IMR-90 (cell line): Measurements from ENCODE around the gene L3MBTL4. TPM values are rescaled to one million over a fixed set of nuclear protein-coding genes. Genes with fewer than 3 reads are reported as not detected.

Experiments
- ATAC-seq: fragments of 200-7000 bp; cut with Tn5 transposase; 2 replicates; pipeline ENCODE4 v1.9.1; 2020; ENCODE audit warnings: low read depth, mild to moderate bottlenecking, moderate library complexity
- BruUV-seq: library from RNA; stranded (reverse); fragments of 400-500 nt; replicated peaks from 2 replicates; lab custom pipeline; 2021; lab: Mats Ljungman, UMichigan
- CTCF ChIA-PET: fragments of 300-600 bp; formaldehyde crosslinking; extraction: SDS; loops from one replicate; lab custom pipeline; 2021; ENCODE audit warnings: antibody characterized with exemption; lab: Yijun Ruan, JAX
- POLR2A ChIA-PET: fragments of 300-600 bp; sonication (Branson Sonifier 250); formaldehyde crosslinking; loops from one replicate; lab custom pipeline; 2022; ENCODE audit warnings: antibody characterized with exemption; ENCODE audit not compliant: unreplicated experiment; lab: Charles Lee
- DNase-seq: peaks from one replicate; pipeline ENCODE4 v3.0.0; 2013
- H2AFZ ChIP-seq: replicated peaks from 2 replicates; pipeline ENCODE3; 2013; ENCODE audit warnings: low read length, mild to moderate bottlenecking; ENCODE audit not compliant: poor library complexity
- H2AK5ac ChIP-seq: 2 replicates; pipeline ENCODE4 v1.6.1; 2013; ENCODE audit warnings: low read depth, low read length, inconsistent platforms
- H2AK9ac ChIP-seq: replicated peaks from 2 replicates; pipeline ENCODE3; 2013; ENCODE audit warnings: mild to moderate bottlenecking, low read depth, low read length, moderate library complexity; ENCODE audit not compliant: poor library complexity
- H2BK120ac ChIP-seq: 2 replicates; pipeline ENCODE4 v1.6.1; 2013; ENCODE audit warnings: low read depth, low read length, inconsistent platforms
- H2BK15ac ChIP-seq: 3 replicates; pipeline ENCODE4 v1.6.1; 2013; ENCODE audit warnings: low read depth, low read length, inconsistent platforms
- H2BK20ac ChIP-seq: 2 replicates; pipeline ENCODE4 v1.6.1; 2013; ENCODE audit warnings: low read depth, mild to moderate bottlenecking, inconsistent platforms, low read length, moderate library complexity
- H2BK5ac ChIP-seq: 2 replicates; pipeline ENCODE4 v1.6.1; 2013; ENCODE audit warnings: mild to moderate bottlenecking, low read depth, low read length, inconsistent platforms; ENCODE audit not compliant: poor library complexity, severe bottlenecking
- H3K14ac ChIP-seq: replicated peaks from 2 replicates; pipeline ENCODE4 v1.6.1; 2013; ENCODE audit warnings: low read depth, low read length, inconsistent platforms
- H3K18ac ChIP-seq: 2 replicates; pipeline ENCODE4 v1.6.1; 2013; ENCODE audit warnings: low read depth, low read length, control low read depth
- H3K23ac ChIP-seq: 2 replicates; pipeline ENCODE4 v1.6.1; 2013; ENCODE audit warnings: low read depth, low read length, inconsistent platforms
- H3K27ac ChIP-seq: 2 replicates; pipeline ENCODE4 v1.5.1; 2013; ENCODE audit warnings: mild to moderate bottlenecking, control low read depth, low read length; ENCODE audit not compliant: insufficient read depth
- H3K27me3 ChIP-seq: 2 replicates; pipeline ENCODE4 v1.6.1; 2013; ENCODE audit warnings: low read length; ENCODE audit not compliant: control insufficient read depth, insufficient read depth
- H3K36me3 ChIP-seq: 2 replicates; pipeline ENCODE4 v1.6.1; 2013; ENCODE audit warnings: low read length, mixed read lengths; ENCODE audit not compliant: control insufficient read depth, insufficient read depth
- H3K4ac ChIP-seq: 2 replicates; pipeline ENCODE4 v1.6.1; 2013; ENCODE audit warnings: low read depth, low read length, inconsistent platforms
- H3K4me1 ChIP-seq: 2 replicates; pipeline ENCODE4 v1.6.1; 2013; ENCODE audit warnings: low read length, mixed read lengths; ENCODE audit not compliant: control insufficient read depth, insufficient read depth
- H3K4me2 ChIP-seq: 2 replicates; pipeline ENCODE4 v1.6.1; 2013; ENCODE audit warnings: low read depth, mild to moderate bottlenecking, control low read depth, low read length, moderate library complexity
- H3K4me3 ChIP-seq: 2 replicates; pipeline ENCODE4 v1.5.1; 2013; ENCODE audit warnings: low read depth, mild to moderate bottlenecking, control low read depth, low read length, moderate library complexity; ENCODE audit not compliant: insufficient read depth
- H3K56ac ChIP-seq: 2 replicates; pipeline ENCODE4 v1.6.1; 2013; ENCODE audit warnings: low read length, inconsistent platforms; ENCODE audit not compliant: insufficient read depth; ENCODE audit errors: extremely low read depth
- H3K79me1 ChIP-seq, 2 experiments: 2 replicates each; pipeline ENCODE4 v1.6.1; 2013; ENCODE audit warnings: low read length in 2 of 2, inconsistent platforms in 1 of 2, low read depth in 1 of 2
- H3K9ac ChIP-seq: 2 replicates; pipeline ENCODE4 v1.6.1; 2013; ENCODE audit warnings: low read depth, low read length, control low read depth
- H3K9me1 ChIP-seq: 2 replicates; pipeline ENCODE4 v1.6.1; 2013; ENCODE audit warnings: low read length, inconsistent platforms; ENCODE audit not compliant: insufficient read depth
- H3K9me3 ChIP-seq: 2 replicates; pipeline ENCODE4 v1.6.1; 2013; ENCODE audit warnings: low read length; ENCODE audit not compliant: control insufficient read depth, insufficient read depth
- H4K20me1 ChIP-seq: 2 replicates; pipeline ENCODE4 v1.6.1; 2013; ENCODE audit warnings: low read length, inconsistent platforms; ENCODE audit not compliant: insufficient read depth
- H4K5ac ChIP-seq: 2 replicates; pipeline ENCODE4 v1.6.1; 2013; ENCODE audit warnings: mild to moderate bottlenecking, low read depth, low read length, control low read depth
- H4K8ac ChIP-seq, 2 experiments: 2 replicates each; pipeline ENCODE4 v1.6.1; 2013; ENCODE audit warnings: low read depth in 2 of 2, low read length in 2 of 2, control low read depth in 1 of 2, inconsistent platforms in 1 of 2
- H4K91ac ChIP-seq: 2 replicates; pipeline ENCODE4 v1.6.1; 2013; ENCODE audit warnings: low read depth, low read length, inconsistent platforms; ENCODE audit not compliant: insufficient read depth
- BHLHE40 ChIP-seq: fragments of 150-350 bp; IDR thresholded peaks from 2 replicates; pipeline ENCODE4 v1.6.1; 2016; ENCODE audit warnings: mild to moderate bottlenecking, low read depth, low read length
- CEBPB ChIP-seq: IDR thresholded peaks from 2 replicates; pipeline ENCODE4 v1.6.1; 2012; ENCODE audit warnings: low read depth, low read length, improper control_type of control experiment
- CHD1 ChIP-seq: IDR thresholded peaks from 2 replicates; pipeline ENCODE4 v1.6.1; 2012; ENCODE audit warnings: low read depth, low read length, improper control_type of control experiment
- FOS ChIP-seq: fragments of 150-350 bp; IDR thresholded peaks from 2 replicates; pipeline ENCODE4 v1.6.1; 2016; ENCODE audit warnings: low read depth, low read length
- MAFK ChIP-seq: IDR thresholded peaks from 2 replicates; pipeline ENCODE4 v1.6.1; 2012; ENCODE audit warnings: low read depth, low read length, improper control_type of control experiment
- MAZ ChIP-seq: IDR thresholded peaks from 2 replicates; pipeline ENCODE4 v1.6.1; 2012; ENCODE audit warnings: low read depth, mild to moderate bottlenecking, low read length, improper control_type of control experiment, moderate library complexity, borderline replicate concordance
- MXI1 ChIP-seq: IDR thresholded peaks from 2 replicates; pipeline ENCODE4 v1.6.1; 2012; ENCODE audit warnings: low read depth, mild to moderate bottlenecking, low read length, moderate library complexity, borderline replicate concordance
- NFE2L2 ChIP-seq: fragments of 150-350 bp; IDR thresholded peaks from 2 replicates; pipeline ENCODE4 v1.6.1; 2016; ENCODE audit warnings: low read depth, mild to moderate bottlenecking, low read length
- RAD21 ChIP-seq: IDR thresholded peaks from 2 replicates; pipeline ENCODE4 v1.6.1; 2012; ENCODE audit warnings: low read length, improper control_type of control experiment
- RCOR1 ChIP-seq: IDR thresholded peaks from 2 replicates; pipeline ENCODE4 v1.6.1; 2012; ENCODE audit warnings: mild to moderate bottlenecking, low read length, improper control_type of control experiment; ENCODE audit not compliant: insufficient replicate concordance
- RFX5 ChIP-seq: IDR thresholded peaks from 2 replicates; pipeline ENCODE4 v1.8.0; 2012; ENCODE audit warnings: low read depth, mild to moderate bottlenecking, low read length, moderate library complexity
- SMC3 ChIP-seq: fragments of 150-350 bp; IDR thresholded peaks from 2 replicates; pipeline ENCODE4 v1.6.1; 2016; ENCODE audit warnings: low read depth, mild to moderate bottlenecking, antibody characterized with exemption, low read length, moderate library complexity
- USF2 ChIP-seq: fragments of 150-350 bp; IDR thresholded peaks from 2 replicates; pipeline ENCODE4 v1.6.1; 2017; ENCODE audit warnings: mild to moderate bottlenecking, antibody characterized with exemption, low read length, low read depth
- WGBS, 2 experiments: methylation state at CpG; one replicate each; pipeline versions ENCODE4 v1.1.5 to v1.1.7; 2013; ENCODE audit warnings: missing lambda C conversion rate in 2 of 2; ENCODE audit not compliant: insufficient read length in 1 of 2; ENCODE audit errors: extremely low coverage in 2 of 2; 5-methylcytosine and 5-hydroxymethylcytosine counted together
- dilution Hi-C: fragments of 300-500 bp; cut with HindIII; formaldehyde crosslinking; loops from one replicate; pipeline ENCODE4 v1.14.3; 2018; ENCODE audit warnings: low sequenced_read_pairs; ENCODE audit not compliant: unreplicated experiment
- in situ Hi-C: fragments of 300-500 bp; cut with MboI; formaldehyde crosslinking; loops from 3 replicates; pipeline ENCODE4 v1.14.3; 2019; ENCODE audit warnings: low sequenced_read_pairs, inconsistent platforms, mixed read lengths
- intact Hi-C: fragments of 100-400 bp; cut with micrococcal nuclease; formaldehyde crosslinking; loops from 2 replicates; pipeline ENCODE4 v1.10.0; 2022
- polyA plus RNA-seq, 3 experiments: library from polyadenylated mRNA; depleted of rRNA; stranded (reverse); fragments of >200 nt; gene quantifications; 2 replicates each; pipeline ENCODE4 v1.2.3, GENCODE V29; 2012; ENCODE audit warnings: low replicate concordance in 1 of 3
- total RNA-seq: library from RNA; depleted of rRNA; stranded (reverse); fragments of >200 nt; gene quantifications from 2 replicates; pipeline ENCODE4 v1.2.3, GENCODE V29; 2012
- TF ChIP-seq, protein P1 (sequence below): fragments of 150-350 bp; IDR thresholded peaks from 2 replicates; pipeline ENCODE4 v1.6.1; 2016; ENCODE audit warnings: low read depth, mild to moderate bottlenecking, low read length, moderate library complexity, borderline replicate concordance
- TF ChIP-seq, protein P2 (sequence below): conservative IDR thresholded peaks from 2 replicates; pipeline ENCODE4 v1.5.1; 2012; ENCODE audit warnings: mild to moderate bottlenecking, low read depth, low read length, improper control_type of control experiment

L3MBTL4 gene
- total and polyA plus RNA-seq, 2 of the 4 experiments (the other 2 are of a cell fraction) = under 0.01 to 0.02 TPM

DNA sequence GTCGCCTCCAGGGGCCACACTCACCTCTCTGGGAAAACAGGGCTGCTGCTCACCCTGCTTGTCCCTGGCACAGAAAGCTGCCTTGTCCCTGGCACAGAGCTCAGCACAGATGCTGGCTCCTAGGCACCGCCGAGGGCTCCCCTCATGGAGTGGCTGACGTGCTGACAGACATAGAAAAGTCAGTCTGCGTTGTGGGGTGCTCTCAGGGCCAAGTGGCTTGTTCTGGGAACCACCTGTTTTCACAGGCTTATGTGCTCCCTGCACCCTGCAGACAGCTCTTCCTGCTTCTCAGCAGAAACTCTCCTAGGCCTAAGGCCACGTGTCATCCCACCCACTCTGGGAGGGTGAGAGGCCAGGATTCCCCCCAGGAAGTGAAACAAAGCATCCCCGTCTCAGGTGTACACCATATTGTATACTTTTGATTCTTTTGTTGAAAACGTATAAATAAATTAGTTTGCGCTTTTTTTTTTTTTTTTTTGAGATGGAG, 434.7 kb downstream of the L3MBTL4 start:
- no peak overlapping the region for H3K14ac ChIP-seq
- intact Hi-C loops (no loop called here), dilution Hi-C loops (no loop called here), in situ Hi-C loops (no loop called here)
- no peaks in the 10 kb centered on the region for H3K27me3 ChIP-seq
- H3K4ac ChIP-seq = no peak overlapping the region
- POLR2A ChIA-PET = no interaction called here
- no peak overlapping the region for H4K8ac ChIP-seq
- no peak overlapping the region for H3K27ac ChIP-seq
- TF ChIP-seq MXI1 = no peak
- TF ChIP-seq RCOR1 = no peak
- no peak for TF ChIP-seq CHD1
- TF ChIP-seq BHLHE40 = no peak
- TF ChIP-seq MAFK = no peak
- TF ChIP-seq RFX5 = no peak
- no peak for TF ChIP-seq CEBPB
- no peak for TF ChIP-seq SMC3
- no peak for TF ChIP-seq RAD21
- TF ChIP-seq FOS = no peak
- TF ChIP-seq, protein P1, sequence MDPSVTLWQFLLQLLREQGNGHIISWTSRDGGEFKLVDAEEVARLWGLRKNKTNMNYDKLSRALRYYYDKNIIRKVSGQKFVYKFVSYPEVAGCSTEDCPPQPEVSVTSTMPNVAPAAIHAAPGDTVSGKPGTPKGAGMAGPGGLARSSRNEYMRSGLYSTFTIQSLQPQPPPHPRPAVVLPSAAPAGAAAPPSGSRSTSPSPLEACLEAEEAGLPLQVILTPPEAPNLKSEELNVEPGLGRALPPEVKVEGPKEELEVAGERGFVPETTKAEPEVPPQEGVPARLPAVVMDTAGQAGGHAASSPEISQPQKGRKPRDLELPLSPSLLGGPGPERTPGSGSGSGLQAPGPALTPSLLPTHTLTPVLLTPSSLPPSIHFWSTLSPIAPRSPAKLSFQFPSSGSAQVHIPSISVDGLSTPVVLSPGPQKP = no peak
- TF ChIP-seq, protein P2, sequence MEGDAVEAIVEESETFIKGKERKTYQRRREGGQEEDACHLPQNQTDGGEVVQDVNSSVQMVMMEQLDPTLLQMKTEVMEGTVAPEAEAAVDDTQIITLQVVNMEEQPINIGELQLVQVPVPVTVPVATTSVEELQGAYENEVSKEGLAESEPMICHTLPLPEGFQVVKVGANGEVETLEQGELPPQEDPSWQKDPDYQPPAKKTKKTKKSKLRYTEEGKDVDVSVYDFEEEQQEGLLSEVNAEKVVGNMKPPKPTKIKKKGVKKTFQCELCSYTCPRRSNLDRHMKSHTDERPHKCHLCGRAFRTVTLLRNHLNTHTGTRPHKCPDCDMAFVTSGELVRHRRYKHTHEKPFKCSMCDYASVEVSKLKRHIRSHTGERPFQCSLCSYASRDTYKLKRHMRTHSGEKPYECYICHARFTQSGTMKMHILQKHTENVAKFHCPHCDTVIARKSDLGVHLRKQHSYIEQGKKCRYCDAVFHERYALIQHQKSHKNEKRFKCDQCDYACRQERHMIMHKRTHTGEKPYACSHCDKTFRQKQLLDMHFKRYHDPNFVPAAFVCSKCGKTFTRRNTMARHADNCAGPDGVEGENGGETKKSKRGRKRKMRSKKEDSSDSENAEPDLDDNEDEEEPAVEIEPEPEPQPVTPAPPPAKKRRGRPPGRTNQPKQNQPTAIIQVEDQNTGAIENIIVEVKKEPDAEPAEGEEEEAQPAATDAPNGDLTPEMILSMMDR = no peak
- no peak for TF ChIP-seq NFE2L2
- TF ChIP-seq USF2 = no peak
- TF ChIP-seq MAZ = no peak
- peak overlapping the region; percentile 9 for H2AFZ ChIP-seq
- H2AK9ac ChIP-seq = no peak overlapping the region
- peaks cover 5% of the 10 kb centered on the region for H3K4me1 ChIP-seq
- peaks cover 8% of the 10 kb centered on the region for H3K9me1 ChIP-seq
- H4K20me1 ChIP-seq = no peaks in the 10 kb centered on the region
- 50% methylated on average over 2 of the region's 9 CpGs; no CpG with 5 or more reads in 1 of the 2 experiments for WGBS, 2 experiments
- no peak overlapping the region for H3K9ac ChIP-seq
- H3K4me2 ChIP-seq = no peak overlapping the region
- no peak overlapping the region for H4K91ac ChIP-seq
- no peak overlapping the region for H3K4me3 ChIP-seq
- no peak overlapping the region for H4K5ac ChIP-seq
- no peak overlapping the region for H3K18ac ChIP-seq
- no TSS peak for BruUV-seq
- DNase-seq (no peak), ATAC-seq (no peak)
- no peak overlapping the region for H2BK5ac ChIP-seq
- no peak overlapping the region for H2BK20ac ChIP-seq
- H3K79me1 ChIP-seq = no peaks in the 10 kb centered on the region
- H2AK5ac ChIP-seq = no peak overlapping the region
- H3K36me3 ChIP-seq = no peaks in the 10 kb centered on the region
- H2BK15ac ChIP-seq = no peak overlapping the region
- H2BK120ac ChIP-seq = no peak overlapping the region
- CTCF ChIA-PET = interaction anchor here (0.5 kb wide), 1 partner anchor 716 kb away, joined by 4 read pairs; no protein-coding TSS in a partner anchor
- no peak overlapping the region for H3K56ac ChIP-seq
- H3K9me3 ChIP-seq = no peaks in the 10 kb centered on the region
- H3K23ac ChIP-seq = no peak overlapping the region
